Psoas muscle (tissue), 8 donors: Measurements from ENCODE around the gene KRTAP29-1. TPM values are rescaled to one million over a fixed set of nuclear protein-coding genes. Genes with fewer than 3 reads are reported as not detected.
"Not testable (repeated sequence)": the region's sequence is repeated elsewhere in the genome, so short reads cannot be mapped to it uniquely, and the experiment has no call there.

Experiments
- ATAC-seq, 4 donors: fragments of 200-7000 bp; cut with Tn5 transposase; one replicate each; pipeline ENCODE4 v1.9.1; 2020; ENCODE audit warnings: moderate library complexity in 3 of 4, mild to moderate bottlenecking in 2 of 4
- DNase-seq, 2 donors: peaks; one replicate each; pipeline ENCODE4 v3.0.0-alpha.2; 2020
- H3K27ac ChIP-seq: fragments of 200-600 bp; one replicate; pipeline ENCODE4 v1.8.0; 2022
- H3K27me3 ChIP-seq, 3 donors: fragments of 200-600 bp in 1 of 3; one replicate each; pipeline versions ENCODE4 v1.6.1 to v1.8.0; 2013 to 2022; ENCODE audit warnings: low read length in 2 of 3, mild to moderate bottlenecking in 2 of 3, moderate library complexity in 1 of 3; ENCODE audit not compliant: insufficient read depth in 3 of 3
- H3K36me3 ChIP-seq, 2 donors: fragments of 200-600 bp in 1 of 2; one replicate each; pipeline versions ENCODE4 v1.6.1 to v1.8.0; 2013 to 2022; ENCODE audit warnings: low read depth in 1 of 2, mild to moderate bottlenecking in 1 of 2, moderate library complexity in 1 of 2; ENCODE audit not compliant: insufficient read depth in 1 of 2
- H3K4me1 ChIP-seq: fragments of 200-600 bp; one replicate; pipeline ENCODE4 v1.8.0; 2022
- H3K4me3 ChIP-seq: fragments of 200-600 bp; one replicate; pipeline ENCODE4 v1.8.0; 2022; ENCODE audit warnings: mild to moderate bottlenecking
- H3K9me3 ChIP-seq: fragments of 200-600 bp; one replicate; pipeline ENCODE4 v1.8.0; 2022
- WGBS, 3 donors: extraction: QIAGEN DNeasy Blood & Tissue Kit; methylation state at CpG; one replicate each; pipeline versions ENCODE4 v1.1.6 to v1.1.7; 2013; 5-methylcytosine and 5-hydroxymethylcytosine counted together
- intact Hi-C, 2 donors: fragments of 100-400 bp; cut with DNase I; formaldehyde crosslinking; loops; one replicate each; pipeline versions ENCODE4 v1.11.0 to v1.14.2; 2022
- polyA plus RNA-seq, 3 donors: library from polyadenylated mRNA; stranded (reverse); fragments of 200-250 nt; gene quantifications; one replicate each; pipeline ENCODE4 v1.2.3, GENCODE V29; 2013
- total RNA-seq, 4 donors: library from RNA; stranded (reverse); fragmentation: NEBNext Ultra II Directional in 2 of 4; extraction: Animal tissue kit (Norgen Biotek cat#: 25700) in 2 of 4; gene quantifications; one replicate each; pipeline versions ENCODE4 v1.2.1 to v1.2.4, GENCODE V29; 2021 to 2023
- TF ChIP-seq, protein P1 (sequence below): fragments of 200-600 bp; IDR thresholded peaks from one replicate; pipeline ENCODE4 v1.8.0; 2022; ENCODE audit warnings: antibody characterized with exemption
- donor health status: healthy with polysubstance abuse.
- donor health status: DM: no; HTN: no; CAD: no; lungs with moderate emphysema.
- donor health status: Bipolar disorder and iron deficiency.
- donor health status: healthy.
- donor health status: DM: yes; HTN: yes; CAD: no.
- donor health status: DM: no; HTN: no; CAD: no.
- donor health status: DM: no; HTN: no; CAD: no.
- donor health status: DM: yes; HTN: yes; CAD: no.

The KRTAP29-1 gene
- total and polyA plus RNA-seq, 7 donors: not detected

DNA sequence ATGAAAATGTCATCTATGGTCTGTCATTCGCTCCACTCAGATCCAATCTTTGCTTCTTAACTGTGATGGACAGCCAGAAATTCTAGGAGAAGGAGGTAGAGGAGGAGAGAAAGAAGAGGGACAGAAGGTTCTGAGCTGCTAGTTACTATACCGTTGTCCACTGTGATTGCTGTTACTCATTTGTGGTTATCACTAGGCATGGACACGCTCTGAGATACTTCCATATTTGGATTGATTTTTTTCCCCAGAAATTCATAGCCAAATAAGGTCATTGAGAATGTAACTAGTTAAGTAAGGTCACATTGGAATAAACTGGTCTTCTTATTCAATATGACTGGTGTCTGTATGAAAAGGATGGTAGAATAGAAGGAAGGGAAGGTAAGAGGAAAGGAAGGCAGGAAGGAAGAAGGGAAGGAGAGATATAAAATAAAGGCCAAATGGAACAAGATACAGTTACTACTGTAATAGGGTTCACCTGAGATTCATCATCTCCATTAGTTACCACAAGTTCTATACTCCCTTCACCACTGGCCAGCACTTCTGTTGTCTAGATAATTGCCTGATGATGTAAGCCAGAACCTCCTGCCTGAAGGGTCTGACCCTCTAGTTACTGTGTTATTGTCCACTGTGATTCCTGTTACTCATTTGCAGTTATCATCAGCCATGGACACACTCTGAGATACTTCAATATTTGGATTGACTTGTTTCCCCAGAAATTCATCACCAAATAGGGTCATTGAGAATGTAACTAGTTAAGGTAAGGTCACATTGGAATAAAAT lies 24.3 kb downstream of the KRTAP29-1 start:
- DNase-seq: no peak
- no peaks in the 10 kb centered on the region for H3K9me3 ChIP-seq
- no peaks in the 10 kb centered on the region for H3K36me3 ChIP-seq
- H3K4me1 ChIP-seq: no peaks in the 10 kb centered on the region
- intact Hi-C loops: no loop called here
- no peak overlapping the region for H3K4me3 ChIP-seq
- H3K27me3 ChIP-seq: peaks cover 0 to 19% (median 4%) of the 10 kb centered on the region in 3 donors
- H3K27ac ChIP-seq: no peak overlapping the region
- ATAC-seq: no peak
- TF ChIP-seq, protein P1, sequence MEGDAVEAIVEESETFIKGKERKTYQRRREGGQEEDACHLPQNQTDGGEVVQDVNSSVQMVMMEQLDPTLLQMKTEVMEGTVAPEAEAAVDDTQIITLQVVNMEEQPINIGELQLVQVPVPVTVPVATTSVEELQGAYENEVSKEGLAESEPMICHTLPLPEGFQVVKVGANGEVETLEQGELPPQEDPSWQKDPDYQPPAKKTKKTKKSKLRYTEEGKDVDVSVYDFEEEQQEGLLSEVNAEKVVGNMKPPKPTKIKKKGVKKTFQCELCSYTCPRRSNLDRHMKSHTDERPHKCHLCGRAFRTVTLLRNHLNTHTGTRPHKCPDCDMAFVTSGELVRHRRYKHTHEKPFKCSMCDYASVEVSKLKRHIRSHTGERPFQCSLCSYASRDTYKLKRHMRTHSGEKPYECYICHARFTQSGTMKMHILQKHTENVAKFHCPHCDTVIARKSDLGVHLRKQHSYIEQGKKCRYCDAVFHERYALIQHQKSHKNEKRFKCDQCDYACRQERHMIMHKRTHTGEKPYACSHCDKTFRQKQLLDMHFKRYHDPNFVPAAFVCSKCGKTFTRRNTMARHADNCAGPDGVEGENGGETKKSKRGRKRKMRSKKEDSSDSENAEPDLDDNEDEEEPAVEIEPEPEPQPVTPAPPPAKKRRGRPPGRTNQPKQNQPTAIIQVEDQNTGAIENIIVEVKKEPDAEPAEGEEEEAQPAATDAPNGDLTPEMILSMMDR: no peak
- 74 to 86% (median 84%) methylated on average over 3 of the region's 3 CpGs for WGBS, 3 donors

DNA sequence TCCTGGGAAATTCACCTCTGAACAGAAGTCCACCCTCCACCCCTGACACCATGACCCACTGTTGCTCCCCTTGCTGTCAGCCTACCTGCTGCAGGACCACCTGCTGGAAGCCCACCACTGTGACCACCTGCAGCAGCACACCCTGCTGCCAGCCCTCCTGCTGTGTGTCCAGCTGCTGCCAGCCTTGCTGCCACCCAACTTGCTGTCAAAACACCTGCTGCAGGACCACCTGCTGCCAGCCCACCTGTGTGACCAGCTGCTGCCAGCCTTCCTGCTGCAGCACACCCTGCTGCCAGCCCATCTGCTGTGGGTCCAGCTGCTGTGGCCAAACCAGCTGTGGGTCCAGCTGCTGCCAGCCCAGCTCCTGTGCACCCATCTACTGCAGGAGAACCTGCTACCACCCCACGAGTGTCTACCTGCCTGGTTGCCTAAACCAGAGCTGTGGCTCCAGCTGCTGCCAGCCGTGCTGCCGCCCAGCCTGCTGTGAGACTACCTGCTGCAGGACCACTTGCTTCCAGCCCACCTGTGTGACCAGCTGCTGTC lies 26.9 kb downstream of the KRTAP29-1 start, which contains the start of gene KRTAP9-7:
Gene KRTAP9-7, plus strand, starts transcription at position 51 of the 543 bp plus-strand sequence. Its CDS starts 0 bp downstream, at position 51.
- not testable (repeated sequence) for H3K4me1 ChIP-seq, H3K36me3 ChIP-seq, ATAC-seq, H3K9me3 ChIP-seq, H3K27me3 ChIP-seq, DNase-seq, H3K4me3 ChIP-seq, H3K27ac ChIP-seq
- WGBS, 3 donors: 69 to 74% (median 74%) methylated on average over 3 of the region's 3 CpGs
- intact Hi-C loops: loop anchor here in 1 of 2 donors (2.0 kb wide), 1 partner anchor 13 kb away; no protein-coding TSS in a partner anchor

DNA sequence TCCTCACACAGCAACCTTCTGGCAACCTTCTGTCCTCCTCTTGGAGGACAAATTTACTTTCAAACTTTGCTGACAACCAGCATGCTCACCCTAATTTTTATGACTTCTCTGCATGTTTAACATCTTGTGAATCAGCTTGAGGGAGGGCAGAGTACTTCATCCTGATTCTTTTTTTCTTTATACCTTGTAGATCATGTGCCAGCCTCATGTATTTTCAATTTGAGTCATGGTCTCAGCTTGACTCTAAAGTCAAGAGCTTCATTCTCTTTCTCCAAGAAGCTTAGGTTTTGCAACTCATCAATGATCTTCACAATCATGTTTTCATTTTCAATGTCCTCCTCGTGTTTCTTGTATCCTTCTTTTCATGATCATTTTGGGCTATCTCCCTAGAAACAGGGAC lies 30.8 kb downstream of the KRTAP29-1 start:
- ATAC-seq (no peak), DNase-seq (no peak)
- TF ChIP-seq, protein P1: no peak
- H3K4me3 ChIP-seq: no peak overlapping the region
- no peaks in the 10 kb centered on the region for H3K9me3 ChIP-seq
- WGBS, 3 donors: 53 to 57% methylated on average over 1 of the region's 1 CpG; no CpG with 5 or more reads in 1 of the 3 donors
- intact Hi-C loops: no loop called here
- no peaks in the 10 kb centered on the region for H3K36me3 ChIP-seq
- no peaks in the 10 kb centered on the region for H3K27me3 ChIP-seq
- H3K27ac ChIP-seq: no peak overlapping the region
- H3K4me1 ChIP-seq: no peaks in the 10 kb centered on the region

DNA sequence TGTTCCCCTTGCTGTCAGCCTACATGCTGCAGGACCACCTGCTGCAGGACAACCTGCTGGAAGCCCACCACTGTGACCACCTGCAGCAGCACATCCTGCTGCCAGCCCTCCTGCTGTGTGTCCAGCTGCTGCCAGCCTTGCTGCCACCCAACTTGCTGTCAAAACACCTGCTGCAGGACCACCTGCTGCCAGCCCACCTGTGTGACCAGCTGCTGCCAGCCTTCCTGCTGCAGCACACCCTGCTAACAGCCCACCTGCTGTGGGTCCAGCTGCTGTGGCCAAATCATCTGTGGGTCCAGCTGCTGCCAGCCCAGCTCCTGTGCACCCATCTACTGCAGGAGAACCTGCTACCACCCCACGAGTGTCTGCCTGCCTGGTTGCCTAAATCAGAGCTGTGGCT lies 31.3 kb downstream of the KRTAP29-1 start:
- H3K27me3 ChIP-seq, H3K9me3 ChIP-seq, intact Hi-C loops, H3K27ac ChIP-seq, DNase-seq, H3K4me3 ChIP-seq, H3K4me1 ChIP-seq, H3K36me3 ChIP-seq, ATAC-seq: not testable (repeated sequence)
- WGBS, 3 donors: 0 to 22% methylated on average over 1 of the region's 1 CpG; no CpG with 5 or more reads in 1 of the 3 donors

DNA sequence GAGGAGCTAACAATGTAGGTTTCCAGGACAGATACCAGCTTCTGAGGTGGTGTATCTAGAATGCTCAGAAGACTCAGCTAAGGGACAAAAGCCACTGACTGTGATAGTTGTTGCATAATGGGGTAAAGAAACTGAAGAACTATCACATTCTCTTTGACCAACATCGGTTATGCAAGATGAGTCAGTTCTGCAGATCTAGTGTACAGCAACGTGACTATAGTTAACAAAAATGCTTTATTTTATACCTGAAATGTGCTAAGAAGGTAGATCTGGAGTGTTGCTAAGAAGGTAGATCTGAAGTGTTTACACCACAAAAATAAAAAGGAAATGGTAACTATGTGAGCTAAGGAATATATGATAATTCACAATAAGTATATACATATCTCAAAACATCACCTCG lies 34.9 kb downstream of the KRTAP29-1 start:
- H3K4me3 ChIP-seq: no peak overlapping the region
- intact Hi-C loops: no loop called here
- DNase-seq (no peak), ATAC-seq (no peak)
- WGBS, 3 donors: 84 to 95% methylated on average over 3 of the region's 3 CpGs; no CpG with 5 or more reads in 1 of the 3 donors
- no peaks in the 10 kb centered on the region for H3K4me1 ChIP-seq
- H3K27me3 ChIP-seq: no peaks in the 10 kb centered on the region
- H3K36me3 ChIP-seq: no peaks in the 10 kb centered on the region
- no peaks in the 10 kb centered on the region for H3K9me3 ChIP-seq
- no peak overlapping the region for H3K27ac ChIP-seq
- TF ChIP-seq, protein P1: no peak
